GM18951 (cell line): ENCODE results near the gene PREP.

ENCODE experiments used
- POLR2A ChIP-seq: IDR thresholded peaks from 4 replicates; pipeline ENCODE4 v1.6.1; 2011; ENCODE audit warnings: mild to moderate bottlenecking; ENCODE audit not compliant: insufficient read length, insufficient read depth; ENCODE audit errors: extremely low read depth
- in situ Hi-C: fragments of 300-500 bp; cut with MboI; formaldehyde crosslinking; loops from one replicate; pipeline ENCODE4 v1.12.0; 2022; ENCODE audit warnings: low sequenced_read_pairs, mixed read lengths, inconsistent platforms; ENCODE audit not compliant: unreplicated experiment

The PREP gene

DNA sequence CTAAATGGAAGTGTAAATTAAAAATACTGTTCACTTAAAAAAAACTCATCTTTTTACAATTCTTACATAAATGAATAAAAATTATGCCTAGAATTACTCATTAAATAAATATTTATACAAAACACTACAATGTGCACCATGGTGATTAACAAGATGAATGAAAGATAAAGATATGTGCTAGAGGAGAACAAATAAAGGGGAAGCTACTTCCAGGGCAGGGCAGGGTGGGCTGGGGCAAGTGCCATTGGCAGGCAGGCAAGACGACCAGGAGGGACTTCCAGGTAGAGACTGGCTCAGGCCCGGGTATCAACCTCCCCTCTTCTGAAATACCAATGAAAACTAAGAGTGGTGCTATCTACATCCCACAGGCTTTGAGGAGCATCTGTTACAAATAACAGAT lies 20.4 kb downstream of the PREP start:
- TF ChIP-seq POLR2A = no peak
- in situ Hi-C loops = no loop called here

DNA sequence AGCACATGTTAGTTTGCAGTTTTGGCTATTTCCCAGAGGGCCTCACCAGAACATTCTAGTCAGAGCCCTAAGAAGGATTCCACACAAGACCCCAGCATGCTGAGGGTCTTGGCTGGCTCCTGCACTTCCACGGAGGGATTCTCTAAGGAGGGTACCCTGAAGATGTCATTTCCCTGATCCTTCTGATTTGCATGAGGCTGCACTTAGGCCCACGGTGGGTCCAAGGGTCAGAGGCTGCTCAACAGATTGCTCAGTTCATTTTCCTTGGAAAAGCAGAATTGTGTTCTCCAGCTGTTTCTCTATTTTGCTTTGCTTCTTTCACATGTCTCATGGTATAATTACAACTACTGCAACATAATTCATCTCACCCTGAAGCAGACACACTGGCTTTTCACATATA lies 22.2 kb downstream of the PREP start:
- in situ Hi-C loops = no loop called here
- no peak for TF ChIP-seq POLR2A

DNA sequence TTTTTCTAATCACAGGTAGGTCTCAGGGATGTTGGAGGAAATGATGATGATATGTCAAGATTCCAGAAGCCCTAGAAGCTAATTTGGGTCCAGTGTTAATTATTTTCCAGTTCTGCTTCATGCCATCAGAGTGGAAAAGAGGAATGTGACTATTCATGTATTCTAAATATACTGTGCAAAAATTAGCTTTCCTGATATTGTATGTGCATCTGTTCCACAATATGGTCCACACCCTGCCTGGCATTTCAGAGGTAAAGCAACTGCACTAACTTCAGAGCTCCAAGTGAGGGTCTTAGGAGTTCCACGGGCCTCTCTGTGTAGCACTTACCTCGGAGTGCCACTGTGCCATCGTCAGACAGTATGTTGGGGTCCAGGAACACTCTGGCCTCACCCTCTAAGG lies 27.1 kb downstream of the PREP start:
- in situ Hi-C loops = no loop called here
- TF ChIP-seq POLR2A = no peak

DNA sequence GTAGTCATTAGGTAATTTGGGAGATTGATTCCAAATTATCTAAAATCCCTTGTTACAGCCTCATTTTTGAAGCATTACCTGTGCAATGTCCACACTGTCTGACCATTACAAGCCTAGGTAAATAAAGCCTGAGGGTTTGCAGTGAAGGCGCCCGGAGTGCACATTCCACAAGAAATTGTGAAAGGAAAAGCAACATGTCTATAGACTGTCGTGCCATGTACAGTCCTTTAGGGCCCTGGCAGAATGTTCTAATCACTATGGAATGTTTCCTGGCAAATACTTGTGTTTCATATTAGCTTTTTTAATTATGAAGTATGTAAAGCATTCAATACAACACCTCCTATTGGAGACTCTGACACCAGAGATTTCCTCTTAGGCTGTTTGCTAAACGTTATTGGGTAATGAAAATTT lies 28.9 kb downstream of the PREP start:
- no peak for TF ChIP-seq POLR2A
- in situ Hi-C loops = no loop called here

DNA sequence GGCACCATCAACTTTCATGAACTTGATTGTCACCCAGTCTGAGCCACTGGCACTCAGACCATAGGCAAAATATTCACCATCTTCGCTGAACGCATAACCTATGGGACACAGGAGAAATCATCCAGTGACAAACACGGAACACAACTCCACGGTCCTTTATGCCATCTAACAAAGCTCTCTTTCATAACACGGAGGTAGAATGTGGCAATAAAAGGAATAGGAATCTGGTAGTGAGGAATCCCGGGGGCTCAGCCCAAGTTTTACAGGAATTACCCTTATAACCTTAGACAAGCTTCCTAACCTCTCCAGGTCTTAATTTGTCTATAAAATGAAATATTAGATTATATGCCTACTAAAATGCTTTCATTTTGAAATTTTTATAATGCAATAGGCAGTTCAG lies 29.4 kb downstream of the PREP start:
- in situ Hi-C loops = no loop called here
- TF ChIP-seq POLR2A = no peak

DNA sequence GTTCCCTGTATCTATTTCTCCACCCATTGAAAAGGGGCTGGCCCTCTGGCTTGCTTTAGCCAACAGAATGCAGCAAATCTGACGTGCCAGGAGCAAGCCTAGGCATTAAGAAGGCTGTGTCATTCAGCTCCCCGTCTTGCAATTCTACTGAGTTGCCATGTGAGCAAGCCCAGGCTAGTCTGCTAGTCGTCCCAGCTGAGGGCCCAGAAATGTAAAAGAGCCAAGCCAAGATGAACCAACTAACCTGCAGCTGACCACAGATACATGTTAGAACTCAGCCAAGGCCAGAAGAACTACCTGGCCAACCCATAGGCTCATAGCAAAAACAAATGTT lies 30.1 kb downstream of the PREP start:
- no peak for TF ChIP-seq POLR2A
- in situ Hi-C loops = no loop called here

DNA sequence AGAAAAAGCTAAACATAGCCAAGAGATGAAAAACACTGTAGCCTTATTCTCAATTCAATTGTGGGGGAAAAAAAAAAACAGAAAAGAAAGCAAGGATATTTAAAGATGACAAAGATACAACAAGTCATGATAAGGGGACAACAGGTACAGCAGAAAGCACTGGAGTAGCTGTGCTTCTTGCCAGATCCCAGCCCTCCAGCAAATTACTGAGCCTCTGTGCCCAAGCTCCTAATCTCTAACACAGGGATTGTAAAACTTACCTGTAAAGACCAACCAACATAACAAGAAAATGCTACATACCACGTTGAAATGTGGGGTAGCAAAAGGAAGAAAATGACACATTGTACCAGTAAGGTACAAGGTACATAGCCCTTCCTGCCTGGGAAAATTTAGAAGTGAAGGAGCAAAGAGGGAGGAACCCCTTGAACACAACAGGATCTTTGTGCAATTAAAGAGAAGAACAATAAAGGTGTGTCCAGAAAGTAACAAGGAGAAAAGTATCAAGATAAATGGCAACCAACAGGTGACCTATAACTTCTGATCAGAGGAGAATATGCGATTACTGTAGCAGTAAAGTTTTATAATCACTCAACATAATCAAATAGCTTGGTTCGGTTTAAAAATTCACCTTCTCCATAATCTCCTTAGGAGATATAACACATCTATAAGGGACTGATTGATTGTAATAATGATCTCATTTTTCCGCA lies 30.6 kb downstream of the PREP start:
- no peak for TF ChIP-seq POLR2A
- in situ Hi-C loops = no loop called here

DNA sequence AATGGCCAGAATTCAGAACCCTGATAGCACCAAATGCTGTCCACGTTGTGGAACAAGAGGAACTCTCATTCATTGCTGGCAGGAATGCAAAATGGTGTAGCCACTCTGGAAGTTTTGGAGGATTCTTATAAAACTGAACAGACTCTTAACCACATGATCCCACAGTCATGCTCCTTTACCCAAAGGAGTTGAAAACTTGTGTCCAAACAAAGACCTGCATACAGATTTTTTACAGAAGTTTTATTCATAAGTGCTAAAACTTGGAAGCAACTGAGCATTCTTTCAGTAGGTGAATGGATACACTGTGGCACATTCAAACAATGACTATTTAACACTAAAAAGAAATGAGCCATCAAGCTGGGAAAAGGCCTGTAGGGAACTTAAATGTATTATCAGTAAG lies 32.5 kb downstream of the PREP start:
- TF ChIP-seq POLR2A = no peak
- in situ Hi-C loops = no loop called here

DNA sequence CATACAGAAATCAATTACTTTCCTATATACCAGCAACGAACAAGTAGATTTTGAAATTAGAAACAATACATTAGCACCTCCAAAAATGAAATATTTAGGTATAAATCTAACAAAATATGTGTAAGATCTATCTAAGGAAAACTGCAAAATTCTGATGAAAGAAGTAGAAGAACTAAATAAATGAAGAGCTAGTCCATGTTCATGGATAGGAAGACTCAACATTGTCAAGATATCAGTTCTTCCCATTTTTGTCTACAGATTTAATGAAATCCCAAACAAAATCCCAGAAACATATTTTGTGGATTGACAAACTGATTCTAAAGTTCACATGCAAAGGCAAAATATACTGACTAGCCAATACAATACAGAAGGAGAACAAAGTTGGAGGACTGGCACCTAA lies 33.7 kb downstream of the PREP start:
- no peak for TF ChIP-seq POLR2A
- in situ Hi-C loops = no loop called here

DNA sequence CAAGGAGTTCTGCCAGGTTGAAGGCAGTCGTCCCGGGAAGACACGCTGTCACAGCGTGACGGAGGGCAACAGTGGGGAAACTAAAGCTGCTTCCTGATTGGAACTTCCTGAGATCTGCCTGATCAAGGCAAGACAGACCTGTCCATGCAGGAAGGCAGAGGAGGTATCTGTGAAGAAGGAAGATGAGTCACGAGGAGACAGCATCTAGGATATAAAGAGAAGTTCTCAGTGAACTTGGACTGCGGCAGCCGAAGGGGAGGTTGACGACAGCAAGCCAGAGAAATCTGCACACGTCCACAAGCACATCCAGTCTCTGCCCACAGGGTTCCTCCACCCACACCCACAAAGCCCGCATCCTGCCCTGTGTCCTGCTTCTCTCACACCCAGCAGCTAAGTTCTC lies 38.6 kb downstream of the PREP start:
- in situ Hi-C loops = no loop called here
- TF ChIP-seq POLR2A = no peak

DNA sequence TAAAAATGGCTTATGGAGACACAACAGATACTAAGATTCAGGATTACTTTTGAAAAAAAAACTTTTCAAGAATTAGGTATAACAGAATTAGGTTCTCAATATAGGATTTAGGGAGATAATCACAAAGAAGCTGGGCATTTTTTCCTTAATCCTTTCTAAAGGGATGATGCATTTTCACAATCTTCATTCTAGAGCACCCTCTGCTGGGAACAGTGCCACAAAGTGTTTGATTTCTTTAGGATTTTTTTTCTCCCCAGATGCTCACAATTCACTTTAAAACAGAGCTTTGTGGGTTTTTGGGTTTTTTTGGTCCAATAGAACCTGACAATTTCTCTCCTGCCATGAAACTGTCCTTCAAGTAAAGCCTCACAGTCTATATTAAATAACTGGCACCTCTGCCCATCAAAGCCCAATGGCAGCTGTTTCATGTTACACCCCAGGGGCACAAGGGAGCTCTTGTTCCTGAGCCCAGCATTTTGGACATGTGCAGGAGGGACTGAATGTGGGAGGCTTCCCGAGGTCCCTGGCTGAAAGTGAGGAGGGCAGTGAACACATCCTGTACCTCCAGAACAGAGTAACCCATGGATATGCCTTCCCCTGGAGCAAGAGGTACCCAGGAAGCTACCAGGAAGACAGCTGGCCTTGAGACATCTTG lies 39.7 kb downstream of the PREP start:
- in situ Hi-C loops = no loop called here
- TF ChIP-seq POLR2A = no peak

DNA sequence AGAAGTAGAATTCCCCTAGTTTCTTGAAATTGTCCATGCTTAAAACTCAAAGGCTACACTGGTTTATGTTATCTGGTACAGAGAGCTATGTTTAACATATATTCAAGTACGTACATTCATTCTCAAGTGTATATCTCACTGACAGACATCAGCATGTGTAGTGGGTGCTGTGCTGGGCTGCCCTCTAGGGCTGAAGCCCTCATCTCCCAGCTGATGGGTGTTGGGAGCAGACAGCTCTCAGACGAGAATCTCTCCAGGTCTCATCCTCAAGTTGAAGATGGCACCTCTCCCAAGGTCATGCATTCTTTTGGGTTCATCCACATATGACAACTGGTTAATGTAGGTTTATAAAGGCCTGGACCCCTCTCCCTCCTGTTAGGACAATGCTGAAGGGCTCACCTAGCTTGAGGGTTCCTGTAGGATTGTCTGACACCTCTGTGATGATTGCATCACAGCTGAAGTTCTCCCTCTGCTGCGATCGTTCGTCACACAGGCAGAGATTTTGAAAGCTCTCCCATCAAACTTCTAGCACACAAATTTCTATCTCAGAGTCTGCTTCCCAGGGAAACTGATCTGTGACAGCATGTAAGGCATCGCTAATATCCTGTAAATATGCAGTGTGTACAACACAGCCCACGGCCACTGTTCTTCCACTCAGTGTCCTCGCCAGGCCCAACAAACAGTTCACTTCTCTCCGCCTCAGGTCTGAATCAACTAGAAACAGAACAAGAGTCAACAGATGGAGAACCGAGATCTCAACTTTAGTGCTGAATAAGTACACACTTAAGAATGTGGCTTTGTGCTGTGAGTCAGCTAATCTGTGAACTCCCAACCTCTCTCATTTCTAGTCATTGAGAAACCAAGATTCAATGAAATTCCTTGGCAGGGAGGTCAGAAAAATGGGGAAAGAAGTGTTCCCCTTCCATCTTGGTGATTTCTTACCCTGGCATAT lies 43.2 kb downstream of the PREP start:
- no peak for TF ChIP-seq POLR2A
- in situ Hi-C loops = no loop called here

DNA sequence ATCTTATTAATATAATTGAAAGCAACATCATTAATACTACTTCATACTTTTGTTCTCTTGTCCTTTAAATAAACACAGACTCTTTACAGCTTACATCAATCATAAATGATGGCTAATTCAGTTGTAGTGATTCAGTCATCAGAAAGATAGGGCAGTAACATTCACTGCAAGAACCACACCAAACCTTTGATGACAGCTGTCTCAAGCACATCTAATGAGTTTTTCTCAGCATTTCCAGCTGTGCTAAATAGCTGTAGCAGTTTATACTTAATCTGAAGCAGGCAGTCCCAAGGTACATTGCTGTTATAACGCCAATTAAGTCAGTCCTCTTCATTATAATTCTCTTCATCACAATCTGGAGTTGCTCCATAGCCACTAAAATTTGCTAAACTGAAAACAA lies 45.7 kb downstream of the PREP start:
- in situ Hi-C loops = no loop called here
- TF ChIP-seq POLR2A = no peak

DNA sequence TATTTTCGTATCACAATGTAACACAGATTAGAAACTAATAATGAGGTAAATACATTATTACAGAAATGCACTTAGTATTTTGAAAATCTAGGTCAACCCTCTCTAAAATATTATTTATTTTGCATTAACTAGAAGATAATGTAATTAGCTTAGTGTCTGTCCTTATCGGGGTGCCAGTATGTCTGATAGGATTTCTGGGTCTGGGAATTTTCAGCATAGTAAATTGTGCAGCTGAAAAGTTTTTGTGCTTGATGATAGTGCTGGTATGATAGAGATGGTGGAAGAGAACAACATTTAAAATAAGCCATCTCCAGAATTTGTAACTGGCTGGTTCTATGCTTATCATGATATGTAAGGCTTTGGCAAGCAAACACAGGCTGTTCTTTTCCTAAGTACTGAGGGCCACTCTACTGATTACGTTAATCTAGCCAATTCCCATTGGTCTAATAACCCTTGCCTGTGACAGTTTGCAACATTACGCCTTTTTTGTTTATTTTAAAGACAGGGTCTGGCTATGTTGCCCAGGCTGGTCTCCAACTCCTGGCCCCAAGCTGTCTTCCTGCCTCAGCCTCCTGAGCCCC lies 50.8 kb downstream of the PREP start:
- TF ChIP-seq POLR2A = no peak
- in situ Hi-C loops = no loop called here

DNA sequence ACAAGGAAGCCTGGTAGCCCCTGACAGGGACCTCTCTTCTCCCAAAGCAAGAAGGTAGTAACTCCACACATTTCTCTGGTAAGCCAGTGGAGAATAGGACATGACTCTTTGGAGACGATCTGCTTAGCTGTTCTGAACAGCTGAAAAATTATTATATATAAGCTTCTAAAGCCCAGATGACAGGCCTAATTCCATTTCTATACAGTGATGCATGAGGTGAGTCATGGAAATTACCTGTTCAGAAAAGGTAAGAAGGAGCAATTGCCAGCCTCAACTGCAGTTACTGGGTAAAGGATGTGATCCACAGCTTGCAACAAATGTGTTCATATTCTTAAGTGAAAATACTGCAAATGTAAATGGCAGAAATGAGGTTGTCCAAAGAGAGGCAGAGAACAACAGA lies 54.0 kb downstream of the PREP start:
- TF ChIP-seq POLR2A = no peak
- in situ Hi-C loops = no loop called here
